CD4-positive, alpha-beta memory T cell (primary cell): ENCODE data around the gene SUCO. TPM values are rescaled to one million over a fixed set of nuclear protein-coding genes. Genes with fewer than 3 reads are reported as not detected.
"Not testable (repeated sequence)": the region's sequence is repeated elsewhere in the genome, so short reads cannot be mapped to it uniquely, and the experiment has no call there.

ENCODE experiments used
- CTCF ChIA-PET: fragments of 350-600 bp; sonication (Branson Sonifier 250); formaldehyde crosslinking; loops from one replicate; lab custom pipeline; 2021; ENCODE audit warnings: inconsistent platforms; ENCODE audit not compliant: partially characterized antibody; lab: Charles Lee
- POLR2A ChIA-PET: fragments of 350-600 bp; sonication (Branson Sonifier 250); formaldehyde crosslinking; loops from one replicate; lab custom pipeline; 2021; ENCODE audit not compliant: partially characterized antibody; lab: Charles Lee
- DNase-seq, 5 donors: peaks; one replicate each; pipeline versions ENCODE4 v3.0.0 to v3.0.0-alpha.2; 2020 to 2022; ENCODE audit warnings: mixed read lengths in 1 of 5
- H3K27ac ChIP-seq: one replicate; pipeline ENCODE4 v1.7.0; 2013; ENCODE audit warnings: low read depth, low read length
- H3K27me3 ChIP-seq: 2 replicates; pipeline ENCODE4 v1.7.0; 2013; ENCODE audit warnings: mild to moderate bottlenecking, low read length, moderate library complexity; ENCODE audit not compliant: insufficient read depth
- H3K36me3 ChIP-seq: 2 replicates; pipeline ENCODE4 v1.7.0; 2013; ENCODE audit warnings: mild to moderate bottlenecking, low read length, moderate library complexity; ENCODE audit not compliant: insufficient read depth
- H3K4me1 ChIP-seq: 2 replicates; pipeline ENCODE4 v1.7.0; 2013; ENCODE audit warnings: mild to moderate bottlenecking, low read length, moderate library complexity; ENCODE audit not compliant: insufficient read depth
- H3K4me3 ChIP-seq, 2 donors: one replicate each; pipeline ENCODE4 v1.7.0; 2013; ENCODE audit warnings: low read length in 2 of 2, mild to moderate bottlenecking in 1 of 2
- H3K9me3 ChIP-seq, 2 donors: one replicate each; pipeline ENCODE4 v1.7.0; 2013; ENCODE audit warnings: low read length in 2 of 2, control low read depth in 1 of 2; ENCODE audit not compliant: control insufficient read depth in 1 of 2
- H3K27ac Mint-ChIP-seq, 7 donors: one replicate each; pipeline ENCODE4 v1.8.0; 2020 to 2021; ENCODE audit warnings: mixed read lengths in 7 of 7, mild to moderate bottlenecking in 6 of 7, inconsistent platforms in 3 of 7, moderate library complexity in 3 of 7
- H3K27me3 Mint-ChIP-seq, 2 donors: one replicate each; pipeline ENCODE4 v1.8.0; 2020 to 2021; ENCODE audit warnings: mixed read lengths in 2 of 2
- H3K36me3 Mint-ChIP-seq, 2 donors: one replicate each; pipeline ENCODE4 v1.8.0; 2020 to 2021; ENCODE audit warnings: mixed read lengths in 2 of 2, inconsistent platforms in 1 of 2, mild to moderate bottlenecking in 1 of 2
- H3K4me1 Mint-ChIP-seq, 4 donors: one replicate each; pipeline ENCODE4 v1.8.0; 2020 to 2021; ENCODE audit warnings: mixed read lengths in 4 of 4, mild to moderate bottlenecking in 1 of 4
- H3K4me3 Mint-ChIP-seq, 8 donors: one replicate each; pipeline ENCODE4 v1.8.0; 2020 to 2021; ENCODE audit warnings: mixed read lengths in 8 of 8, mild to moderate bottlenecking in 7 of 8, moderate library complexity in 6 of 8, inconsistent platforms in 3 of 8
- H3K9me3 Mint-ChIP-seq, 8 donors: one replicate each; pipeline ENCODE4 v1.8.0; 2020 to 2021; ENCODE audit warnings: mixed read lengths in 8 of 8, mild to moderate bottlenecking in 5 of 8, inconsistent platforms in 3 of 8, moderate library complexity in 1 of 8
- intact Hi-C: fragments of 100-400 bp; cut with micrococcal nuclease; formaldehyde crosslinking; loops from one replicate; pipeline ENCODE4 v1.15.1; 2023
- polyA plus RNA-seq, 2 donors: library from polyadenylated mRNA; unstranded; fragments of 300-500 nt; fragmentation: Illumina TruSeq; gene quantifications; one replicate each; pipeline ENCODE4 v1.2.3, GENCODE V29; 2021
- total RNA-seq, 2 experiments: library from RNA; stranded (reverse); gene quantifications; one replicate each; pipeline ENCODE4 v1.2.3, GENCODE V29; 2021

The SUCO gene
- total and polyA plus RNA-seq, 4 experiments from 2014 or later = 12.2 to 74.4 (median 44.1) TPM

GRCh38 chr1:172588296-172589291, 55.6 kb downstream of the SUCO start:
- peaks cover 23% of the 10 kb centered on the region for H3K36me3 ChIP-seq
- H3K4me3 ChIP-seq = no peak overlapping the region
- intact Hi-C loops = no loop called here
- Mint-ChIP-seq H3K27ac (peak overlapping the region in 5 of 7 donors; percentile 3 to 80 (median 68)), H3K36me3 (peaks cover 58 to 71% of the 10 kb centered on the region in 2 donors), H3K4me1 (peaks cover 5 to 30% (median 15%) of the 10 kb centered on the region in 4 donors), H3K4me3 (peak overlapping the region in 5 of 8 donors; percentile 16 to 51 (median 27)), H3K27me3 (no peaks in the 10 kb centered on the region), H3K9me3 (peaks cover 0 to 5% (median 0%) of the 10 kb centered on the region in 8 donors)
- no peak overlapping the region for H3K27ac ChIP-seq
- DNase-seq = no peak
- H3K27me3 ChIP-seq = no peaks in the 10 kb centered on the region
- H3K4me1 ChIP-seq = peaks cover 5% of the 10 kb centered on the region
- ChIA-PET POLR2A (interaction anchor here (1.2 kb wide), 1 partner anchor 14 kb away, joined by 3 read pairs; no protein-coding TSS in a partner anchor), CTCF (interaction anchor here (0.9 to 1.4 kb wide), 4 partner anchors 20 to 138 kb away, joined by 3 to 4 read pairs (median 3); no protein-coding TSS in a partner anchor)
- no peaks in the 10 kb centered on the region for H3K9me3 ChIP-seq

DNA sequence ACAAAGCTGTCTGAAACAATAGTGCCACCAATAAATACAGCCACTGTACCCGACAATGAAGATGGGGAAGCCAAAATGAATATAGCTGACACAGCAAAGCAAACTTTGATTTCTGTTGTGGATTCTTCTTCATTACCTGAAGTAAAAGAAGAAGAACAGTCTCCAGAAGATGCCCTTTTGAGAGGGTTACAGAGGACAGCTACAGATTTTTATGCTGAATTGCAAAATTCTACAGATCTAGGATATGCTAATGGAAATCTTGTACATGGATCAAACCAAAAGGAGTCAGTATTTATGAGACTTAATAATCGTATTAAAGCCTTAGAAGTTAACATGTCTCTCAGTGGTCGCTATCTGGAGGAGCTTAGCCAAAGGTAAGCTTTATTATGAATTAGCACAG, 56.6 kb downstream of the SUCO start:
- peaks cover 5% of the 10 kb centered on the region for H3K4me1 ChIP-seq
- H3K27me3 Mint-ChIP-seq = no peaks in the 10 kb centered on the region
- POLR2A ChIA-PET = no interaction called here
- H3K36me3 ChIP-seq = peaks cover 23% of the 10 kb centered on the region
- H3K27ac Mint-ChIP-seq = peak overlapping the region in 3 of 7 donors; percentile 43 to 80 (median 62)
- H3K27ac ChIP-seq = no peak overlapping the region
- peaks cover 64 to 78% of the 10 kb centered on the region in 2 donors for H3K36me3 Mint-ChIP-seq
- CTCF ChIA-PET = interaction anchor here (0.9 to 1.0 kb wide), 3 partner anchors 20 to 137 kb away, joined by 3 read pairs; no protein-coding TSS in a partner anchor
- no peaks in the 10 kb centered on the region for H3K9me3 ChIP-seq
- DNase-seq = no peak
- H3K27me3 ChIP-seq = no peaks in the 10 kb centered on the region
- peaks cover 0 to 5% (median 0%) of the 10 kb centered on the region in 8 donors for H3K9me3 Mint-ChIP-seq
- intact Hi-C loops = no loop called here
- peaks cover 9 to 37% (median 20%) of the 10 kb centered on the region in 4 donors for H3K4me1 Mint-ChIP-seq
- H3K4me3 Mint-ChIP-seq = peak overlapping the region in 1 of 8 donors; percentile 59
- H3K4me3 ChIP-seq = no peak overlapping the region

GRCh38 chr1:172591429-172591828, 58.5 kb downstream of the SUCO start:
- H3K9me3 Mint-ChIP-seq, H3K27me3 ChIP-seq, H3K27ac ChIP-seq, H3K9me3 ChIP-seq, intact Hi-C loops, H3K27me3 Mint-ChIP-seq, DNase-seq, H3K27ac Mint-ChIP-seq, H3K4me3 ChIP-seq, H3K4me3 Mint-ChIP-seq: not testable (repeated sequence)
- ChIA-PET POLR2A (interaction anchor here (1.7 kb wide), 1 partner anchor 10 kb away, joined by 3 read pairs; no protein-coding TSS in a partner anchor), CTCF (interaction anchor here (0.8 kb wide), 1 partner anchor 121 kb away, joined by 3 read pairs; no protein-coding TSS in a partner anchor)
- Histone ChIP-seq H3K36me3 (peaks cover 23% of the 10 kb centered on the region), H3K4me1 (peaks cover 11% of the 10 kb centered on the region)
- H3K4me1 Mint-ChIP-seq = peaks cover 19 to 53% (median 30%) of the 10 kb centered on the region in 4 donors
- peaks cover 80 to 88% of the 10 kb centered on the region in 2 donors for H3K36me3 Mint-ChIP-seq

DNA sequence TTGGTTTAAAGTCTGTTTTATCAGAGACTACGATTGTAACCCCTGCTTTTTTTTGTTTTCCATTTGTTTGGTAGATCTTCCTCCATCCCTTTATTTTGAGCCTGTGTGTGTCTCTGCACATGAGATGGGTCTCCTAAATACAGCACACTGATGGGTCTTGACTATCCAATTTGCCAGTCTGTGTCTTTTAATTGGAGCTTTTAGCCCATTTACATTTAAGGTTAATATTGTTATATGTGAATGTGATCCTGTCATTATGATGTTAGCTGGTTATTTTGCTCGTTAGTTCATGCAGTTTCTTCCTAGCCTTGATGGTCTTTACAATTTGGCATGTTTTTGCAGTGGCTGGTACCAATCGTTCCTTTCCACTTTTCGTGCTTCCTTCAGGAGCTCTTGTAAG, 62.1 kb downstream of the SUCO start:
- H3K27me3 ChIP-seq, intact Hi-C loops, H3K4me3 ChIP-seq, H3K27ac ChIP-seq, H3K36me3 ChIP-seq, H3K9me3 Mint-ChIP-seq, POLR2A ChIA-PET, DNase-seq, H3K4me3 Mint-ChIP-seq, H3K9me3 ChIP-seq, H3K27me3 Mint-ChIP-seq: not testable (repeated sequence)
- Mint-ChIP-seq H3K36me3 (peaks cover 77 to 83% of the 10 kb centered on the region in 2 donors), H3K27ac (peak overlapping the region in 3 of 7 donors; percentile 35 to 60 (median 44)), H3K4me1 (peaks cover 14 to 41% (median 31%) of the 10 kb centered on the region in 4 donors)
- H3K4me1 ChIP-seq = peaks cover 15% of the 10 kb centered on the region
- CTCF ChIA-PET = interaction anchor here (0.9 to 1.0 kb wide), 2 partner anchors 13 to 125 kb away, joined by 3 to 4 read pairs; no protein-coding TSS in a partner anchor

GRCh38 chr1:172596782-172597181, 63.8 kb downstream of the SUCO start:
- H3K4me1 ChIP-seq = peaks cover 15% of the 10 kb centered on the region
- H3K4me3 ChIP-seq, H3K27me3 ChIP-seq, H3K36me3 ChIP-seq, H3K27ac ChIP-seq, H3K27me3 Mint-ChIP-seq, intact Hi-C loops, H3K9me3 Mint-ChIP-seq, H3K9me3 ChIP-seq: not testable (repeated sequence)
- ChIA-PET POLR2A (interaction anchor here (0.9 kb wide), 1 partner anchor 64 kb away, joined by 3 read pairs; the partner anchor contains the start of gene SUCO), CTCF (interaction anchor here (1.5 to 3.0 kb wide), 2 partner anchors 123 to 131 kb away, joined by 4 to 16 read pairs; no protein-coding TSS in a partner anchor)
- H3K4me3 Mint-ChIP-seq = peak overlapping the region in 3 of 8 donors; percentile 30 to 49 (median 38)
- peak overlapping the region in 3 of 7 donors; percentile 29 to 71 (median 61) for H3K27ac Mint-ChIP-seq
- peaks cover 16 to 41% (median 30%) of the 10 kb centered on the region in 4 donors for H3K4me1 Mint-ChIP-seq
- peaks cover 71 to 80% of the 10 kb centered on the region in 2 donors for H3K36me3 Mint-ChIP-seq
- DNase-seq = peak in 2 of 5 donors; percentile 8 to 34

GRCh38 chr1:172599912-172600311, 67.0 kb downstream of the SUCO start:
- no peaks in the 10 kb centered on the region for H3K27me3 ChIP-seq
- H3K4me3 ChIP-seq = no peak overlapping the region
- no peak for DNase-seq
- H3K9me3 ChIP-seq = no peaks in the 10 kb centered on the region
- ChIA-PET POLR2A (no interaction called here), CTCF (interaction anchor here (1.2 kb wide), 1 partner anchor 114 kb away, joined by 3 read pairs; no protein-coding TSS in a partner anchor)
- no peaks in the 10 kb centered on the region for H3K27me3 Mint-ChIP-seq
- H3K9me3 Mint-ChIP-seq = peaks cover 0 to 3% (median 0%) of the 10 kb centered on the region in 8 donors
- H3K27ac ChIP-seq = no peak overlapping the region
- peaks cover 45 to 71% of the 10 kb centered on the region in 2 donors for H3K36me3 Mint-ChIP-seq
- H3K4me1 ChIP-seq = peaks cover 15% of the 10 kb centered on the region
- intact Hi-C loops = no loop called here
- peaks cover 9 to 23% (median 19%) of the 10 kb centered on the region in 4 donors for H3K4me1 Mint-ChIP-seq
- H3K36me3 ChIP-seq = peaks cover 10% of the 10 kb centered on the region
- no peak overlapping the region for H3K27ac Mint-ChIP-seq
- no peak overlapping the region for H3K4me3 Mint-ChIP-seq
